Measurements from ENCODE around the gene CHKB.

Gene CHKB

GRCh38 chr22:50579752-50580151 lies 2.9 kb downstream of the CHKB start:
- H3K9me3 ChIP-seq (ENCODE audit: low read depth, low read length), result no peaks in the 10 kb centered on the region
- no peaks in the 10 kb centered on the region for H3K36me3 ChIP-seq (ENCODE audit: insufficient read depth, low read length)
- no peak for TF ChIP-seq EZH2 (IDR thresholded peaks at IDR 0.05)
- no peak for TF ChIP-seq FOXP2 (optimal IDR thresholded peaks at IDR 0.05; ENCODE audit: control extremely low read depth, extremely low read length, insufficient read depth)
- no peak for TF ChIP-seq POLR2AphosphoS5 (IDR thresholded peaks at IDR 0.05; ENCODE audit: borderline replicate concordance, low read depth, low read length)
- H3K4me3 ChIP-seq, result no peak overlapping the region
- no peak for DNase-seq (ENCODE audit: low read depth, low spot score)
- no peak overlapping the region for H3K27ac ChIP-seq
- H3K9ac ChIP-seq (ENCODE audit: insufficient read length), result no peak overlapping the region

- Histone ChIP-seq H3K9ac (ENCODE audit: insufficient read length) (no peak overlapping the region), H3K9me3 (ENCODE audit: low read depth, low read length) (no peaks in the 10 kb centered on the region), H3K27ac (no peak overlapping the region), H3K4me3 (no peak overlapping the region), H3K36me3 (ENCODE audit: insufficient read depth, low read length) (no peaks in the 10 kb centered on the region)
- TF ChIP-seq POLR2AphosphoS5 (IDR thresholded peaks at IDR 0.05; ENCODE audit: borderline replicate concordance, low read depth, low read length) (no peak), EZH2 (IDR thresholded peaks at IDR 0.05) (no peak), FOXP2 (optimal IDR thresholded peaks at IDR 0.05; ENCODE audit: control extremely low read depth, extremely low read length, insufficient read depth) (no peak)
- no peak for DNase-seq (ENCODE audit: low read depth, low spot score)
These were observed 3.8 kb downstream of the CHKB start for GRCh38 chr22:50578776-50579310.

- no peaks in the 10 kb centered on the region for H3K9me3 ChIP-seq (ENCODE audit: low read depth, low read length)
- TF ChIP-seq POLR2AphosphoS5 (IDR thresholded peaks at IDR 0.05; ENCODE audit: borderline replicate concordance, low read depth, low read length) (peak; percentile 53; the same call in 1 of the 2 replicates), EZH2 (IDR thresholded peaks at IDR 0.05) (no peak), FOXP2 (optimal IDR thresholded peaks at IDR 0.05; ENCODE audit: control extremely low read depth, extremely low read length, insufficient read depth) (no peak)
- DNase-seq (ENCODE audit: low read depth, low spot score), result no peak
- H3K27ac ChIP-seq, result no peak within 1 kb of the TSS
- no peak within 1 kb of the TSS for H3K9ac ChIP-seq (ENCODE audit: insufficient read length)
- no peak within 1 kb of the TSS for H3K4me3 ChIP-seq
- no peaks in the 10 kb centered on the region for H3K36me3 ChIP-seq (ENCODE audit: insufficient read depth, low read length)
These were observed 4.5 kb downstream of the CHKB start, which contains the start of gene CPT1B for GRCh38 chr22:50577987-50578775. Gene CPT1B, minus strand, starts transcription at chr22:50578427. Its CDS starts 512 bp downstream, at chr22:50577915.

- no peaks in the 10 kb centered on the region for H3K36me3 ChIP-seq (ENCODE audit: insufficient read depth, low read length)
- DNase-seq (ENCODE audit: low read depth, low spot score), result no peak
These were observed 5.0 kb downstream of the CHKB start for GRCh38 chr22:50577697-50577986.

GRCh38 chr22:50576806-50577696 lies 5.6 kb downstream of the CHKB start:
- Histone ChIP-seq H3K9me3 (ENCODE audit: low read depth, low read length) (no peaks in the 10 kb centered on the region), H3K9ac (ENCODE audit: insufficient read length) (no peak overlapping the region), H3K4me3 (no peak overlapping the region), H3K36me3 (ENCODE audit: insufficient read depth, low read length) (no peaks in the 10 kb centered on the region), H3K27ac (no peak overlapping the region)
- DNase-seq (ENCODE audit: low read depth, low spot score), result no peak
- TF ChIP-seq FOXP2 (optimal IDR thresholded peaks at IDR 0.05; ENCODE audit: control extremely low read depth, extremely low read length, insufficient read depth), result no peak
- TF ChIP-seq POLR2AphosphoS5 (IDR thresholded peaks at IDR 0.05; ENCODE audit: borderline replicate concordance, low read depth, low read length), result no peak
- TF ChIP-seq EZH2 (IDR thresholded peaks at IDR 0.05), result no peak

More at GRCh38 chr22:50577697-50577986, 5.0 kb downstream of the CHKB start:
- Histone ChIP-seq H3K27ac (no peak overlapping the region), H3K9ac (ENCODE audit: insufficient read length) (no peak overlapping the region), H3K9me3 (ENCODE audit: low read depth, low read length) (no peaks in the 10 kb centered on the region), H3K4me3 (no peak overlapping the region)
- no peak for TF ChIP-seq POLR2AphosphoS5 (IDR thresholded peaks at IDR 0.05; ENCODE audit: borderline replicate concordance, low read depth, low read length)
- TF ChIP-seq EZH2 (IDR thresholded peaks at IDR 0.05), result no peak
- TF ChIP-seq FOXP2 (optimal IDR thresholded peaks at IDR 0.05; ENCODE audit: control extremely low read depth, extremely low read length, insufficient read depth), result no peak

GRCh38 chr22:50576070-50576469 lies 6.6 kb downstream of the CHKB start:
- TF ChIP-seq EZH2 (IDR thresholded peaks at IDR 0.05) (no peak), POLR2AphosphoS5 (IDR thresholded peaks at IDR 0.05; ENCODE audit: borderline replicate concordance, low read depth, low read length) (no peak), FOXP2 (optimal IDR thresholded peaks at IDR 0.05; ENCODE audit: control extremely low read depth, extremely low read length, insufficient read depth) (no peak)
- DNase-seq (ENCODE audit: low read depth, low spot score), result no peak
- no peak overlapping the region for H3K27ac ChIP-seq

GRCh38 chr22:50575426-50575941 lies 7.2 kb downstream of the CHKB start:
- Histone ChIP-seq H3K36me3 (ENCODE audit: insufficient read depth, low read length) (no peaks in the 10 kb centered on the region; the same call in 1 of the 2 replicates), H3K9ac (ENCODE audit: insufficient read length) (no peak overlapping the region), H3K27ac (no peak overlapping the region), H3K4me3 (no peak overlapping the region), H3K9me3 (ENCODE audit: low read depth, low read length) (no peaks in the 10 kb centered on the region)
- no peak for DNase-seq (ENCODE audit: low read depth, low spot score)
- TF ChIP-seq EZH2 (IDR thresholded peaks at IDR 0.05) (no peak), POLR2AphosphoS5 (IDR thresholded peaks at IDR 0.05; ENCODE audit: borderline replicate concordance, low read depth, low read length) (no peak), FOXP2 (optimal IDR thresholded peaks at IDR 0.05; ENCODE audit: control extremely low read depth, extremely low read length, insufficient read depth) (no peak)

More at GRCh38 chr22:50576070-50576469, 6.6 kb downstream of the CHKB start:
- Histone ChIP-seq H3K36me3 (ENCODE audit: insufficient read depth, low read length) (no peaks in the 10 kb centered on the region; the same call in 1 of the 2 replicates), H3K4me3 (no peak overlapping the region), H3K9ac (ENCODE audit: insufficient read length) (no peak overlapping the region), H3K9me3 (ENCODE audit: low read depth, low read length) (no peaks in the 10 kb centered on the region)

- no peak for TF ChIP-seq EZH2 (IDR thresholded peaks at IDR 0.05)
- TF ChIP-seq FOXP2 (optimal IDR thresholded peaks at IDR 0.05; ENCODE audit: control extremely low read depth, extremely low read length, insufficient read depth), result no peak
- TF ChIP-seq POLR2AphosphoS5 (IDR thresholded peaks at IDR 0.05; ENCODE audit: borderline replicate concordance, low read depth, low read length), result no peak
- DNase-seq (ENCODE audit: low read depth, low spot score), result no peak
- H3K36me3 ChIP-seq (ENCODE audit: insufficient read depth, low read length), result no peaks in the 10 kb centered on the region; the same call in 1 of the 2 replicates
These were observed 8.3 kb downstream of the CHKB start for GRCh38 chr22:50574383-50574755.

More at GRCh38 chr22:50574383-50574755, 8.3 kb downstream of the CHKB start:
- no peak overlapping the region for H3K27ac ChIP-seq
- no peaks in the 10 kb centered on the region for H3K9me3 ChIP-seq (ENCODE audit: low read depth, low read length)
- H3K9ac ChIP-seq (ENCODE audit: insufficient read length), result no peak overlapping the region
- H3K4me3 ChIP-seq, result no peak overlapping the region

Measured in SK-N-MC (cell line).